SK-N-MC (cell line): ENCODE measurements around the gene WDR41.

Experiments
- DNase-seq: peaks from one replicate; pipeline ENCODE4 v3.0.0-alpha.2; 2011; ENCODE audit warnings: low read depth, low spot score
- H3K27ac ChIP-seq: fragments of 200-600 bp; sonication (generic); 2 replicates; pipeline ENCODE4 v1.5.1; 2016; ENCODE audit warnings: mixed run types
- H3K36me3 ChIP-seq: fragments of 200-600 bp; sonication (generic); 2 replicates; pipeline ENCODE4 v1.6.1; 2017; ENCODE audit warnings: antibody characterized with exemption, low read length, mixed read lengths; ENCODE audit not compliant: insufficient read depth
- H3K4me3 ChIP-seq: fragments of 200-600 bp; sonication (generic); 2 replicates; pipeline ENCODE4 v1.5.1; 2016
- H3K9ac ChIP-seq: fragments of 200-600 bp; sonication (generic); 2 replicates; pipeline ENCODE4 v1.8.0; 2017; ENCODE audit warnings: mixed run types, mixed read lengths; ENCODE audit not compliant: insufficient read length
- H3K9me3 ChIP-seq: fragments of 200-600 bp; sonication (generic); 2 replicates; pipeline ENCODE4 v1.6.1; 2017; ENCODE audit warnings: low read depth, mild to moderate bottlenecking, antibody characterized with exemption, low read length, moderate library complexity, mixed read lengths
- EZH2 ChIP-seq: fragments of 200-600 bp; sonication (generic); IDR thresholded peaks from one replicate; pipeline ENCODE4 v1.6.1; 2017; ENCODE audit warnings: antibody characterized with exemption
- FOXP2 ChIP-seq: optimal IDR thresholded peaks from 2 replicates; pipeline ENCODE3; 2011; ENCODE audit warnings: mild to moderate bottlenecking, moderate library complexity; ENCODE audit not compliant: insufficient read depth; ENCODE audit errors: extremely low read length, control extremely low read depth
- POLR2AphosphoS5 ChIP-seq: IDR thresholded peaks from 2 replicates; pipeline ENCODE4 v1.6.1; 2012; ENCODE audit warnings: mild to moderate bottlenecking, low read depth, low read length, borderline replicate concordance

Gene WDR41

GRCh38 chr5:77407152-77407551 is 85.0 kb downstream of the WDR41 start:
- Histone ChIP-seq H3K36me3 (no peaks in the 10 kb centered on the region), H3K27ac (no peak overlapping the region), H3K4me3 (no peak overlapping the region), H3K9ac (no peak overlapping the region), H3K9me3 (no peaks in the 10 kb centered on the region)
- DNase-seq: no peak
- TF ChIP-seq EZH2 (no peak), POLR2AphosphoS5 (no peak), FOXP2 (no peak)

DNA sequence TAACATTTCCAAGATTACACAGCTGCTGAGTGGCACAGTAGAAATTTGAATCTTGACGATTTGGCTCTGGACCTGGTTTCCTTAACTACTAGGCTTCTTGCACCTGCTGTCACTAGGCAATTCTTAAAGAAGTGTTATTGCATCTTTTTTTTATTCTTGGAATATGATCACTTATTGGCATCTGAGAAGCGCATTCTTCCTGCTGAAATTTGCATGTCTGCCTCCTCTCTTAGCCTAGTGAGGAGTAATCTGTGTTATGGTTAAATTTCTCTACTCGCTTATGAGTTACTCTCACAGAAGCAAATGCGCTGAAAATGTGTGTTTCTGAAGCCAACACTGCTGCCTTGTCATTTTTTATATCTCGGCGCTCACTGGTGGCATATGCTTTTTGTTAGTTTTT is 89.3 kb downstream of the WDR41 start:
- no peak for DNase-seq
- no peak overlapping the region for H3K27ac ChIP-seq
- H3K9me3 ChIP-seq: no peaks in the 10 kb centered on the region
- no peaks in the 10 kb centered on the region for H3K36me3 ChIP-seq
- no peak overlapping the region for H3K9ac ChIP-seq
- H3K4me3 ChIP-seq: no peak overlapping the region
- no peak for TF ChIP-seq FOXP2
- no peak for TF ChIP-seq POLR2AphosphoS5
- no peak for TF ChIP-seq EZH2

DNA sequence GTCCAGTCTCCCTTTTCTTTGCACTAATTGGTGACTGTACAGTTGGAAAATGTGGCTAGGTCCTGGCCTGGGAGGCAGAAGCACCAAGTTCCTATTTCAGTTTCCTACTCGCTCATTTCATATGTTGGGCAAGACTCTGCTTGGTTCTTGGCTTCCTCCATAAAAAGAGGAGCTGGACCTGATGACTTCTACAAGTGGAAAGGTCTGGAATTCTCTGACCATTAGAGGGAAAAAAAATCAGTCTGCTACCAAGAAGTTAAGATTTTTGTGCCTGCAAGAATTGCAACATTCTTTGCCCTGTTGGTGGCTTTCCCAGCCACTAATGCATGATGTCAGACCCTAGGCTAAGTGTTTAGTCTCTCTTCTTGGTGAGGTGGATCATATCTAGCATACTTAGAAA is 91.5 kb downstream of the WDR41 start:
- H3K9ac ChIP-seq: no peak overlapping the region
- no peaks in the 10 kb centered on the region for H3K36me3 ChIP-seq
- TF ChIP-seq FOXP2: no peak
- no peak for TF ChIP-seq POLR2AphosphoS5
- TF ChIP-seq EZH2: no peak
- H3K9me3 ChIP-seq: no peaks in the 10 kb centered on the region
- no peak overlapping the region for H3K4me3 ChIP-seq
- DNase-seq: no peak
- no peak overlapping the region for H3K27ac ChIP-seq

GRCh38 chr5:77398896-77399295 is 93.2 kb downstream of the WDR41 start:
- Histone ChIP-seq H3K9ac (no peak overlapping the region), H3K9me3 (no peaks in the 10 kb centered on the region), H3K4me3 (no peak overlapping the region), H3K27ac (no peak overlapping the region), H3K36me3 (no peaks in the 10 kb centered on the region)
- no peak for DNase-seq
- TF ChIP-seq EZH2 (no peak), POLR2AphosphoS5 (no peak), FOXP2 (no peak)

- Histone ChIP-seq H3K27ac (no peak overlapping the region), H3K9me3 (no peaks in the 10 kb centered on the region), H3K4me3 (no peak overlapping the region), H3K9ac (no peak overlapping the region), H3K36me3 (no peaks in the 10 kb centered on the region)
- no peak for DNase-seq
- no peak for TF ChIP-seq EZH2
- no peak for TF ChIP-seq POLR2AphosphoS5
- TF ChIP-seq FOXP2: no peak
These were observed 93.7 kb downstream of the WDR41 start for GRCh38 chr5:77398458-77398857.

- no peak for DNase-seq
- Histone ChIP-seq H3K36me3 (no peaks in the 10 kb centered on the region), H3K4me3 (no peak overlapping the region), H3K27ac (no peak overlapping the region), H3K9me3 (no peaks in the 10 kb centered on the region), H3K9ac (no peak overlapping the region)
- TF ChIP-seq POLR2AphosphoS5 (no peak), FOXP2 (no peak)
These were observed 94.3 kb downstream of the WDR41 start for GRCh38 chr5:77397686-77398292.

- Histone ChIP-seq H3K27ac (no peak overlapping the region), H3K9ac (no peak overlapping the region), H3K9me3 (no peaks in the 10 kb centered on the region), H3K4me3 (no peak overlapping the region), H3K36me3 (no peaks in the 10 kb centered on the region)
- TF ChIP-seq POLR2AphosphoS5 (no peak), FOXP2 (no peak), EZH2 (no peak)
- DNase-seq: no peak
These were observed 96.1 kb downstream of the WDR41 start for GRCh38 chr5:77396017-77396416.

DNA sequence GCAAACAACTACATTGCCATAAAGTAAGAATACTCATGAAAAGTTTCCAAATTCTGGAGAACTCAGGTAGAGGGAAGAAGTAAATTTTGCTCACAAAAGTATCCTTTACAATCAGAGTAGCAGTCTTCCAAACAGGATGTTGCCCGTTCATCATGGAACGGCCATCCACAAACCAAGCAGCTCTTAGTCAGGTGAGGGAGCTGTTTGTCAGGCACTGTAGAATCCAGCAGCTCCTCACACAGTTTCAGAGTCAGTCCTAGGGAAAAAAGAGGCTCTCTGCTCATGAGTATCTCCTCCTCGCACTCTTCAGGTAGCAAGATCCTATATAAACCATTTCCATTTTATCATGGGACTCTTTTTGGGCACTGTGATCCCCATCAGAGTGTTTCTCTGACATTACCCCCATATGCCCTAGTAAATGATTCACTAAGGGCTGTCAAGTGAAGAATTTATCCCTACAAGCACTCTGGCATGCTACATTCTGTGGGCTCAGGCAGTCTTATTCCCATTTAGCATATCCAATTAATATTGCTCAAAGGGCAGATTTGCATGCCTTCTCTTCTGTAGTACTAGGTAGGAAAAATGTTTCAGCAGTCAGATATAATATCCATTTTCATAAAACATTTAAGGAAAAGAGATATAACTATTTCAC is 97.9 kb downstream of the WDR41 start:
- DNase-seq: no peak
- no peak for TF ChIP-seq POLR2AphosphoS5
- no peak for TF ChIP-seq EZH2
- no peak for TF ChIP-seq FOXP2

More for the DNA sequence above, 97.9 kb downstream of the WDR41 start:
- H3K36me3 ChIP-seq: no peaks in the 10 kb centered on the region
- H3K4me3 ChIP-seq: no peak overlapping the region
- no peak overlapping the region for H3K9ac ChIP-seq
- H3K27ac ChIP-seq: no peak overlapping the region
- no peaks in the 10 kb centered on the region for H3K9me3 ChIP-seq
